Measurements from ENCODE around the gene KCNB1.

Gene KCNB1

DNA sequence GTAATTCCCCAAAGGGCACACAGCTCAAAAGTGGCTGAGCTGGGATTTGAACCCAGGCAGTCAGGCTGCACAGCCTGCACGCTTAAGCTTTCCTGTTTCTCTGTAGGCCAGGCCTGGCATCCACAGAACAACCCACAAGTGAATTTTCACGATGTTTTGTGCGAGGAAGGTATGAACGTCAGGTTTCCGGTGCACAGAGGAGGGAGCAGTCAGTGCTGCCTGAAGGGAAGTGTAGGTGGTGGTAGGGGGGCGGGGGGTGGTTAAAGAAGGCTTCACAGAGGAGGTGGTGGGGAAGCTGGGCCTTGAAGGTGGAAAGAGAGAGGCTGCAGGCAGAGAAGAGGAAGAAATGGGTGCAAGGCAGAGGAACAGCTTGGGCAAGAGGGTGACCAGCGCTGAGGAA, 14.1 kb downstream of the KCNB1 start:
- no peak for DNase-seq

- DNase-seq, result no peak
Observed at GRCh38 chr20:49466114-49466912, 16.2 kb downstream of the KCNB1 start.

- DNase-seq, result no peak
Observed at GRCh38 chr20:49464556-49464955, 17.9 kb downstream of the KCNB1 start.

DNA sequence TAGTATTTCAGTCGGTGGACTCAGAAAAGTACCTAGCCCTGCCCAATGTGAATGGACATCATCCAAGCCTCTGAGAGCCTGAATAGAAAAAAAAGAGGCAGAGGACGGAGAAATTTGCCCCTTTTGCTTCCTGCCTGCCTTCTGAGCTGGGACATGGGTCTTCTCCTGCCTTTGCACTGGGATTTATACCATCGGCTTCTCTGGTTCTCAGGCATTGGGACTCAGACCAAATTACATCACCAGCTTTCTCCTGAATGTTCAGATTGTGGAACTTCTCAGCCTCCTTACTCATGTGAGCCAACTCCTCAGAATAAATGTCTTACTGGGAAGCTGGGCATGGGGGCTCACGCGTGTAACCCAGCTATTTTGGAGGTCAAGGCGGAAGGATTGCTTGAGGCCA, 19.8 kb downstream of the KCNB1 start:
- DNase-seq, result no peak

- DNase-seq, result no peak
Observed at GRCh38 chr20:49461894-49462620, 20.4 kb downstream of the KCNB1 start.

- peak; percentile 52 for DNase-seq
Observed at GRCh38 chr20:49460916-49461315, 21.6 kb downstream of the KCNB1 start.

- no peak for DNase-seq
Observed at GRCh38 chr20:49460131-49460530, 22.3 kb downstream of the KCNB1 start.

DNA sequence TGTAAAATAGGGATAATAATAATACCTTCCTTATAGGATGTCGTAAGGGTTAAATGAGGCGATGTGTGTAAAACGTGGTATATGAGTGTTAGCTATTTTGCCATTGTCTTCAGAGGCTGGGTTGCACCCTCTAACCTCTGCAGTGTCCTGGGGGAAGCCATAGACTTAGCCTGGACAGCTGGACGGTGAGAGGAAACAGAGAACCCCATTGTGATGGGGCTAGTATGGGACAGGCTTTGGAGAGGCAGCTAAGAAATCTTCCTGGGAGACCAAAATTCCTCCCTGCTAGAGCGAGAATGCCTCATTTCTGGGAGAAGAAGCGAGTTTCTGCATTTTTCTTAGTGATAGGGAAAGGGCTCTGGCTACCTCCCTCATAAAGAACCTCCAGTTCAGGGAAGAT, 22.8 kb downstream of the KCNB1 start:
- DNase-seq, result no peak

DNA sequence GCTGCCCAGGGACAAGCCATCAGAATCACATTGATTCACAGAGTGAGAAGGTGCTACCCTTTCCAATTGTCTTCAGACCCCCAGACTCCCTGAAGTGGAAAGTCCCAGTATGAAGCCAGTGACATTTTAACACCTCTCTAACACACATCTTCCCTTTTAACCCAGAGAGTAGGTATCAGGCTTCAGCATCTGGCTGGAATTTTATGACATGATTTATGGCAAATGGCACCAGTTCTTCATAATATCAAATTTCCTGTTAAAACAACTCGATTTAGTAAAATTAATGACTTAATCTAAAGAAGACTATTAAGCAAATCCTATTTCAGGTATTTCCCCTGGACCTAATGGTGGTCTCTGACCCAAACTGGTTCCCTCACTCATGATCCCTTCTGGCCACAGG, 25.0 kb downstream of the KCNB1 start:
- no peak for DNase-seq

DNA sequence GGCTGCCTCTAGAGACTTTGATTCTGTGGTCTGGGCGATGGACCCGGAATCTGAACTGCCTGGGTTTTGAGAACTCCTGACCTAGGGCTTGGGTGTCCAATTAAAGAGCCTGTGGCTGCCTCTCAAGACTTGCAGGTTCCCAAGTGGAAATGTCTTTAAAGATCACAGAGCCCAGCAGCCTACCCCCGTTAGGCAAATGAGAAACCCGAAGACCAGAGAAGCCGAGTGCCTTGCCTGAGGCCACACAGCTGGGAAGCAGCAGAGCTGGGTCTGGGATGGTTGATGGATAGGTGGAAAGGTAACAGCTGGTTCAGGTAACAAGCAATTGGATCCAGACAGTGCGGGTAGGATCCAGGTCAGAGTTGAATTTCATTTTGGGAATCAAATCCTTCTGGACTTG, 25.8 kb downstream of the KCNB1 start:
- no peak for DNase-seq

GRCh38 chr20:49455691-49456090, 26.8 kb downstream of the KCNB1 start:
- no peak for DNase-seq

DNA sequence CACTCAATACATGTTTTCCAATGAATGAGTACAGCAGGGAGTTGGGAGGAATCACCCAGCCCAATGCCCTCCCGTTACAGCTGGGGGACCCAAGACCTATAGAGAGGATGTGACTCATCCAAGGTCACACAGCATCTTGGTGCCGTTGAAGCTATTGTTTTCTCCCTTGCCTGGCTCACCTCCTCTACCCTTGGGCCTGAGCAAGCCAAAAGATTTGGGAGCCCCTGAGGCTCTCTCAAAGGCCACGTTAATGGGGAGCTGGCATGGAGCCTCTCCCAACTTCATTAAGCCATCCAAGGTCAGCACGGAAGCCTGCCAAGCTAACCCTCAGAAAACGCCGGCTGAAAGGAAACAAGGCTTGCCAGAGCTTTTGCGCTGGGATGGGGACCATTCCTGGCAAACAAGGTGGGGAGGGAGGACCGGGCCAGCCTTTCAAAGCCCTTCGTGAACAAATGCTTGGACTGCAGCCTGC, 30.4 kb downstream of the KCNB1 start:
- no peak for DNase-seq

GRCh38 chr20:49450281-49450721, 32.2 kb downstream of the KCNB1 start:
- peak; percentile 94 for DNase-seq

GRCh38 chr20:49448917-49449316, 33.6 kb downstream of the KCNB1 start:
- no peak for DNase-seq

GRCh38 chr20:49447946-49448809, 34.3 kb downstream of the KCNB1 start:
- DNase-seq, result no peak

DNA sequence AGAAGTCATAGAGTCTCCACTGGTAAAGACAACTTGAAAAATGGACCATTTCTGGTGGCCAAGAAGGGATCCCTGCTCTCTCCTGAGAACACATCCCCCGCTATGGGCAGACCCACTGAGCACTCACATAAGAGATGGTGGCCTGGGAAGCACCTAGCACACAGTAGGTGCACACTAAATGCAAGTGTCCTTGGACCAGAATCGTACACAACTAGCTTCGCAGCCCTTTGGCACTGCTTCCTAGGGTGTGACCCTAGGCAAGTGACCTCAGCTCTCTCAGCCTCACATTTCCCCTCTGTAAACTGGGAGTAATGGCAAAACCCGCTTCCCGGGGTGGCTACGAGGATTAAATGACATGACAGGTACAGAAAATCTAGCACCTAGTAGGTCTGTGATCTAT, 35.1 kb downstream of the KCNB1 start:
- no peak for DNase-seq

DNA sequence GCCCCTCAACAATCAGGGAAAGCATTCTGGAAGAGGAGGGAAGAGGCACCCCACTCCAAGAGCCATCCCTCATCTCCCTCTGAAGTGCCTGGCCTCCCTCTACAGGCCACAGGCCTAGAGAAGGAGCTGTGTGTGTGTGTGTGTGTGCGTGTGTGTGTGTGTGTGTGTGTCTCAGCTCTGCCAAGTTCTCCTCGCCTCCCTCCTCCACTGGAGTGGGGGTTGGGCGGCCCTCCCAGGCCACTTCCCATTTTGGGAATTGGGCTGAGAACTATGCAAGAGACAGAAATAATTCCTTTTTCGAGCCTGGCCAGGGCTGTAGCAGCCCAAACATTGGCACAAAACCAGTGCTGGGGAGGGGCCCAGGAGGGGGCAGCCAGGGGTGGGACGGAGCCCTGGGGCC, 35.7 kb downstream of the KCNB1 start:
- no peak for DNase-seq

GRCh38 chr20:49446080-49446479, 36.4 kb downstream of the KCNB1 start:
- no peak for DNase-seq

- DNase-seq, result no peak
Observed at GRCh38 chr20:49445176-49445575, 37.3 kb downstream of the KCNB1 start.

DNA sequence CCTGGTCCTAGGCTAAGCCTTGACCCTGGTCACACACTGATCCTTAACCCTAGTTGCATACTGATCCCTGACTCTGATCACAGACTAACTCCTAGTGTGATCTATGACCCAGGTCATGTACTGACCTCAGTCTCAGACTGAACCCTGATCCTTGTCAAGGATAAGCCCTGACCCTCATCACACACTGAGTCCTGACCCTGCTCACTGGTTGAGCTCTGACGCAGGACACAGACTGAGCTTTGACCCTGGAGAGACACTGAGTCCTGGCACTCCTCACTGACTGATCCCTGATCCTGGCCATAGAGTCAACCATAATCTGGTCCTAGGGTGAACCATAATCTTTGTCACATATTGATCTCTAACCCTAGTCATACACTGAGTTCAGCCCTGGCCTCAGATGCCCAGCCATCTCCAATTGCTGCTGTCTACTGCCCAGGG, 37.9 kb downstream of the KCNB1 start:
- no peak for DNase-seq

- DNase-seq, result no peak
Observed at GRCh38 chr20:49437057-49437456, 45.4 kb downstream of the KCNB1 start.

- no peak for DNase-seq
Observed at GRCh38 chr20:49435639-49436038, 46.8 kb downstream of the KCNB1 start.

DNA sequence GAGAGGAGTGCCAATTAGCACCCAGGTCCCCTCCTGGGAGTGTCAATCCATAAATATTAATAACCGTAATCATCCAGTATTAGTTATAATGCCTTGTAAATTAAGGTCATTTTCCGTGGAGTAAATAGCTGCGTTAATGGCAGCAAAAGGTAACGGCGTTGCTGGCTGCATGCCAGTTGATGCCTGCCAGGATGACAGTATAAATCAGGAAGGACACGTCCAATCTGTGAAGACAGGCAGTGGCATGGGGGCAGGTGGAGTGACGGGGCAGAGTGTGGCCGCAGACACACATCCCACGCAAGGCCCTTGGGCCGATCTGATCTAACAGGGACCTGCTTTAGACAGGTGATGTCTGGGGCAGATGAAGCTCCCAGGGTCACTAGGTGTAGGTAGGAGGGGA, 49.1 kb downstream of the KCNB1 start:
- DNase-seq, result peak; percentile 89
